ENCODE measurements around the gene CRYZ. TPM values are rescaled to one million over a fixed set of nuclear protein-coding genes. Genes with fewer than 3 reads are reported as not detected.

Gene CRYZ
- total RNA-seq, 1 experiment from 2014 or later = 63.4 TPM

GRCh38 chr1:74703386-74704182, 29.3 kb downstream of the CRYZ start:
- no peak overlapping the region for H2AFZ ChIP-seq (ENCODE audit: low read length)
- no peak for DNase-seq
- H3K36me3 ChIP-seq (ENCODE audit: insufficient read depth, low read length) = peaks cover 32% of the 10 kb centered on the region; the same call in 1 of the 2 replicates
- H3K4me3 ChIP-seq (ENCODE audit: low read length) = no peak overlapping the region
- no peaks in the 10 kb centered on the region for H4K20me1 ChIP-seq (ENCODE audit: insufficient read depth, low read depth, low read length)
- H3K27ac ChIP-seq (ENCODE audit: low read length) = no peak overlapping the region
- no peaks in the 10 kb centered on the region for H3K9me3 ChIP-seq (ENCODE audit: low read length)
- no peaks in the 10 kb centered on the region for H3K79me2 ChIP-seq (ENCODE audit: low read length)
- no peaks in the 10 kb centered on the region for H3K9me2 ChIP-seq (replicated peaks; ENCODE audit: insufficient read depth, low read length)
- peaks cover 3% of the 10 kb centered on the region for H3K4me1 ChIP-seq (ENCODE audit: low read length)
- H3K27me3 ChIP-seq (ENCODE audit: low read length) = no peaks in the 10 kb centered on the region
- H3K4me2 ChIP-seq (ENCODE audit: low read depth, low read length, poor library complexity, severe bottlenecking) = no peak overlapping the region
- no peak overlapping the region for H3K9ac ChIP-seq (ENCODE audit: low read length)

GRCh38 chr1:74699331-74699730, 33.5 kb downstream of the CRYZ start:
- Histone ChIP-seq H3K36me3 (ENCODE audit: insufficient read depth, low read length) (peaks cover 10% of the 10 kb centered on the region; the same call in 1 of the 2 replicates), H2AFZ (ENCODE audit: low read length) (no peak overlapping the region), H3K27me3 (ENCODE audit: low read length) (no peaks in the 10 kb centered on the region), H3K9me3 (ENCODE audit: low read length) (no peaks in the 10 kb centered on the region), H3K9me2 (replicated peaks; ENCODE audit: insufficient read depth, low read length) (no peaks in the 10 kb centered on the region), H3K27ac (ENCODE audit: low read length) (no peak overlapping the region), H3K4me1 (ENCODE audit: low read length) (peaks cover 10% of the 10 kb centered on the region), H3K4me2 (ENCODE audit: low read depth, low read length, poor library complexity, severe bottlenecking) (no peak overlapping the region), H3K9ac (ENCODE audit: low read length) (no peak overlapping the region), H3K4me3 (ENCODE audit: low read length) (no peak overlapping the region), H4K20me1 (ENCODE audit: insufficient read depth, low read depth, low read length) (no peaks in the 10 kb centered on the region), H3K79me2 (ENCODE audit: low read length) (no peaks in the 10 kb centered on the region)
- DNase-seq = no peak

GRCh38 chr1:74697832-74698231, 35.0 kb downstream of the CRYZ start:
- no peak overlapping the region for H3K4me2 ChIP-seq (ENCODE audit: low read depth, low read length, poor library complexity, severe bottlenecking)
- no peaks in the 10 kb centered on the region for H3K9me3 ChIP-seq (ENCODE audit: low read length)

DNA sequence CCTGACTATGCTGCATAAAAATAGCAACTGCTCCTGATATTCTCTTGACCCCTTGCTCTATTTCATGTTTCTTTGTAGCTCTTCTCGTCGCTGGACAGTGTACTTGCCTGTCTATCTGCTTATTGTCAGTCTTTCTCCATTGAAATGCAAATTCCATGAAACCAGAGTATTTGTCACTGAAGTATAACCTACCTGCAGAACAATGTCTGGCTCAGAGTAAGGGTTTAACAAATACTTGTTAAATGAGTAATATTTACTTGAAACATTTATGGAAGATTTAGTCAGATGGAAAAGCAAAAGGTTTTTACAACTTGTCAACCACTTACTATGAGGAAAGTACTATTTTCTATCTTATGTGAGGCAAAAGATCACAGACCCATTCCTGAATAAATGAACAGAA, 39.4 kb downstream of the CRYZ start:
- Histone ChIP-seq H3K79me2 (ENCODE audit: low read length) (no peaks in the 10 kb centered on the region), H3K9me3 (ENCODE audit: low read length) (no peaks in the 10 kb centered on the region), H3K9ac (ENCODE audit: low read length) (no peak overlapping the region), H3K4me1 (ENCODE audit: low read length) (peaks cover 8% of the 10 kb centered on the region), H3K36me3 (ENCODE audit: insufficient read depth, low read length) (no peaks in the 10 kb centered on the region), H2AFZ (ENCODE audit: low read length) (no peak overlapping the region), H3K4me2 (ENCODE audit: low read depth, low read length, poor library complexity, severe bottlenecking) (no peak overlapping the region), H3K27me3 (ENCODE audit: low read length) (no peaks in the 10 kb centered on the region), H3K9me2 (replicated peaks; ENCODE audit: insufficient read depth, low read length) (no peaks in the 10 kb centered on the region), H3K27ac (ENCODE audit: low read length) (no peak overlapping the region), H4K20me1 (ENCODE audit: insufficient read depth, low read depth, low read length) (no peaks in the 10 kb centered on the region), H3K4me3 (ENCODE audit: low read length) (no peak overlapping the region)
- DNase-seq = no peak

More at GRCh38 chr1:74697832-74698231, 35.0 kb downstream of the CRYZ start:
- Histone ChIP-seq H3K9ac (ENCODE audit: low read length) (no peak overlapping the region), H3K36me3 (ENCODE audit: insufficient read depth, low read length) (no peaks in the 10 kb centered on the region; the same call in 1 of the 2 replicates), H3K4me3 (ENCODE audit: low read length) (no peak overlapping the region), H3K4me1 (ENCODE audit: low read length) (peaks cover 10% of the 10 kb centered on the region), H3K27ac (ENCODE audit: low read length) (no peak overlapping the region), H3K79me2 (ENCODE audit: low read length) (no peaks in the 10 kb centered on the region), H2AFZ (ENCODE audit: low read length) (no peak overlapping the region), H3K27me3 (ENCODE audit: low read length) (no peaks in the 10 kb centered on the region), H4K20me1 (ENCODE audit: insufficient read depth, low read depth, low read length) (no peaks in the 10 kb centered on the region), H3K9me2 (replicated peaks; ENCODE audit: insufficient read depth, low read length) (no peaks in the 10 kb centered on the region)
- no peak for DNase-seq

GRCh38 chr1:74690909-74691308, 41.9 kb downstream of the CRYZ start:
- H3K79me2 ChIP-seq (ENCODE audit: low read length) = no peaks in the 10 kb centered on the region
- no peak overlapping the region for H3K9ac ChIP-seq (ENCODE audit: low read length)
- no peaks in the 10 kb centered on the region for H3K4me1 ChIP-seq (ENCODE audit: low read length)
- H2AFZ ChIP-seq (ENCODE audit: low read length) = no peak overlapping the region
- H3K4me2 ChIP-seq (ENCODE audit: low read depth, low read length, poor library complexity, severe bottlenecking) = no peak overlapping the region
- H3K27ac ChIP-seq (ENCODE audit: low read length) = no peak overlapping the region
- H4K20me1 ChIP-seq (ENCODE audit: insufficient read depth, low read depth, low read length) = no peaks in the 10 kb centered on the region
- no peak overlapping the region for H3K4me3 ChIP-seq (ENCODE audit: low read length)
- no peaks in the 10 kb centered on the region for H3K36me3 ChIP-seq (ENCODE audit: insufficient read depth, low read length)
- no peaks in the 10 kb centered on the region for H3K9me2 ChIP-seq (replicated peaks; ENCODE audit: insufficient read depth, low read length)
- DNase-seq = no peak
- no peaks in the 10 kb centered on the region for H3K27me3 ChIP-seq (ENCODE audit: low read length)
- no peaks in the 10 kb centered on the region for H3K9me3 ChIP-seq (ENCODE audit: low read length)

DNA sequence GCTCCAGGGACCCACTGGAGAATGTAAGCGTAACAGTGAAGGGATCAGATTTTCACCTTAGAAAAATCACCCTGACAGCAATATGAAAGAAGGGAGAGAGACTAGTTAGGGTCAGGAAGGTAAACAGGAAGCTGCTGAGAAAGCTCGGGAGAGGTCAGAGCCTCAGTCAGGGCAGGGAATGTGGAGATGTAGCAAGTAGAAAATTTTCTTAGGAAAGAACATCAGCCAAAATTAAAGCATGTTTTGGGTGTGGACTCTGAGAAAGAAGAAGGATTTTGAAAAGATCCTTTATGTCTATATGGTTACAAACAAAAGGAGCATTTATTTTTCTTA, 42.5 kb downstream of the CRYZ start:
- no peak for DNase-seq
- Histone ChIP-seq H3K36me3 (ENCODE audit: insufficient read depth, low read length) (no peaks in the 10 kb centered on the region), H3K9ac (ENCODE audit: low read length) (no peak overlapping the region), H3K4me2 (ENCODE audit: low read depth, low read length, poor library complexity, severe bottlenecking) (no peak overlapping the region), H3K27ac (ENCODE audit: low read length) (no peak overlapping the region), H3K79me2 (ENCODE audit: low read length) (no peaks in the 10 kb centered on the region), H2AFZ (ENCODE audit: low read length) (no peak overlapping the region), H4K20me1 (ENCODE audit: insufficient read depth, low read depth, low read length) (no peaks in the 10 kb centered on the region), H3K9me3 (ENCODE audit: low read length) (no peaks in the 10 kb centered on the region), H3K4me1 (ENCODE audit: low read length) (no peaks in the 10 kb centered on the region), H3K4me3 (ENCODE audit: low read length) (no peak overlapping the region), H3K27me3 (ENCODE audit: low read length) (no peaks in the 10 kb centered on the region), H3K9me2 (replicated peaks; ENCODE audit: insufficient read depth, low read length) (no peaks in the 10 kb centered on the region)

DNA sequence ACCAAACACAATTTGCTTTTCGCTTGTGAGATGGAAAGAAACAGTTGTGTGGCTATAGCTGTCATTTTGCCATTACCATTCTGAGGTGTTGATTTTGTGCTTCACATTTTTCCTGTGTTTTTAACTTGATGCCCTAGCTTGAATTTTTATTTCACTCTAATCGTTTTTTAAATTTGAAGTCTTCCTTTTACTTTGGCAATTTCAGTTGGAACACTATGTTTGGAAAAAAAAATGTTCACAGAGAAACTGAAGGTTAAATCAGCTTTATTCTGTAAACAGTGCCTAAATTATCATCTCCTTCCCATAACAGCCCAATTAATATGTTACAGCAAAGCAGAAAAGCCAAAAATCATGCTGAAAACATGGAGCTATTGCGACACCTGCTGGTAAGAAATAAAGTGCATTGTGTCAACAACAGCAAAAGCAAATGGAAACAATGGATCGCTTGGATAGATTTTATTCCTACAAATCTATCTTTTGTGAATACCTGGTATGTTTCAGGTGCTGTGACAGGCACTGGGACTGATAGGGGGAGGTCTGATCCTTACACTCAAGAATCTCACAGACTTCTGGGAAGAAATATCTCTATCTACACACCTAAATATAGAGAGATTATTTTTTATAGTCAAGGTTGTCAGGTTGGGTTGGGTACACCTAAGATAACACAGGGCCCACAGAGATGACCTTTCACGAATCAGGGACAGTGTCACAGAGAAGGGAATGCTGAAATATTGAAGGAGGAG, 43.1 kb downstream of the CRYZ start:
- no peaks in the 10 kb centered on the region for H3K36me3 ChIP-seq (ENCODE audit: insufficient read depth, low read length)
- no peaks in the 10 kb centered on the region for H3K9me3 ChIP-seq (ENCODE audit: low read length)
- H3K9me2 ChIP-seq (replicated peaks; ENCODE audit: insufficient read depth, low read length) = no peaks in the 10 kb centered on the region
- peak; percentile 89 for DNase-seq
- H3K4me3 ChIP-seq (ENCODE audit: low read length) = no peak overlapping the region
- no peak overlapping the region for H3K27ac ChIP-seq (ENCODE audit: low read length)
- H4K20me1 ChIP-seq (ENCODE audit: insufficient read depth, low read depth, low read length) = no peaks in the 10 kb centered on the region
- H2AFZ ChIP-seq (ENCODE audit: low read length) = no peak overlapping the region
- H3K4me2 ChIP-seq (ENCODE audit: low read depth, low read length, poor library complexity, severe bottlenecking) = no peak overlapping the region
- H3K27me3 ChIP-seq (ENCODE audit: low read length) = no peaks in the 10 kb centered on the region
- no peaks in the 10 kb centered on the region for H3K79me2 ChIP-seq (ENCODE audit: low read length)
- no peak overlapping the region for H3K9ac ChIP-seq (ENCODE audit: low read length)
- H3K4me1 ChIP-seq (ENCODE audit: low read length) = no peaks in the 10 kb centered on the region

DNA sequence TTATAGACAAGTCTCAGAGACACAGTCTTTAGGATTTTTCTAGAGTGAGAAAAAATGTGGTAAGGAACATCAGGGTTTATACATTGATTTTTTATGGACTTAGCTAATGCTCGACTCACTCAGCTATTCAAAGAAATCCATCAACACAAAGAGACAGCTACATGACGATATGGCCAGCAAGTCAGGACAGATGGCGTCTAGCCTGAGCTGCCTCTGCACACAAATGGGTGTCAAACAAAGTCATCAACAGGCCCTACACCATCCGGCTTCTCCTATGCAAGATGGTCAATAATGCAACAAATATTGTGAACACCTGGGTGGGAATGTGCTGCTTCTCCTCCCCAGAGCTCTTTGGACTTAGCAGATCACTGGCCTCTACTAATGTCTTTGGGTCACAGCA, 45.9 kb downstream of the CRYZ start:
- Histone ChIP-seq H3K9me3 (ENCODE audit: low read length) (no peaks in the 10 kb centered on the region), H3K4me1 (ENCODE audit: low read length) (peaks cover under 1% of the 10 kb centered on the region), H3K9me2 (replicated peaks; ENCODE audit: insufficient read depth, low read length) (no peaks in the 10 kb centered on the region), H3K9ac (ENCODE audit: low read length) (no peak overlapping the region), H4K20me1 (ENCODE audit: insufficient read depth, low read depth, low read length) (no peaks in the 10 kb centered on the region), H3K36me3 (ENCODE audit: insufficient read depth, low read length) (no peaks in the 10 kb centered on the region), H3K79me2 (ENCODE audit: low read length) (no peaks in the 10 kb centered on the region), H3K4me3 (ENCODE audit: low read length) (no peak overlapping the region), H3K27me3 (ENCODE audit: low read length) (no peaks in the 10 kb centered on the region), H3K4me2 (ENCODE audit: low read depth, low read length, poor library complexity, severe bottlenecking) (no peak overlapping the region), H3K27ac (ENCODE audit: low read length) (no peak overlapping the region), H2AFZ (ENCODE audit: low read length) (no peak overlapping the region)
- no peak for DNase-seq

All from Karpas-422 (cell line).